Measurements from ENCODE around the gene ZNF628.

- TF ChIP-seq CTCF (IDR thresholded peaks at IDR 0.05; ENCODE audit: low read depth, low read length) (no peak), EZH2phosphoT487 (IDR thresholded peaks at IDR 0.05; ENCODE audit: low read depth) (no peak)
Measured at GRCh38 chr19:55464039-55464661, 12.3 kb upstream of the ZNF628 start.

All from OCI-LY3 (cell line).